ENCODE measurements around the gene ARMCX6.

The ARMCX6 gene

DNA sequence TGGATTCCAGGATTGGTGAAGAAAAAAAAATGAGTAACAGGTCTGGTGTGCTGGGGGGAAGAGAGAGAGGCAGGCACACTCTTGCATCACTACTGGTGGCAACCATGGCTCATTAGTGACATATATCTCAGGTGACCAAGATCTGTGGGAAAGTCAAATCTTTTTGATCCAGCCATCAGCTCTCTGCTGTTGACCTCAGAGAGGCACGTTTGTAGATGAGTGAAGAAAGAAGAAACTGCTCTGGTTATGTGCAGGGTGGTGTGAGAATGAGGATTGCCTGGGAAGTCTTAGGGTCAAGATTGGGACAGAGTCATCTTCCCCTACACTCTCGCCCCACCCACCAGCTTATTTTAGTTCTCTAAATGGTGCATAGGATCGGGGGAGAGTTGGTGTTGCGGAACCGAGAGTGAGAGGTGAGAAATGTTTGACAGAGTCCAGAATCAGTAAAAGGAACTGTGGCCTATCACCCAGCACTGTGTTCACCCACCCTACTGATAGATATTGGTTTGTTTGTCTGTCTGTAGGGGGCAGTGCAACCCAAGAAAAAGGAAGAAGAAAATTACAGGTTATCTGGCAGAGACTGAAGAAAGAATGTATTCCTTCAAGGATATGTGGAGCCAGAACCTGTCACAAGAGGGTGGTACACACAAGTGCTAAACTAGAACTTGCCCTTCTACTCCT is 21.9 kb downstream of the ARMCX6 start:
- TF ChIP-seq, protein P1, sequence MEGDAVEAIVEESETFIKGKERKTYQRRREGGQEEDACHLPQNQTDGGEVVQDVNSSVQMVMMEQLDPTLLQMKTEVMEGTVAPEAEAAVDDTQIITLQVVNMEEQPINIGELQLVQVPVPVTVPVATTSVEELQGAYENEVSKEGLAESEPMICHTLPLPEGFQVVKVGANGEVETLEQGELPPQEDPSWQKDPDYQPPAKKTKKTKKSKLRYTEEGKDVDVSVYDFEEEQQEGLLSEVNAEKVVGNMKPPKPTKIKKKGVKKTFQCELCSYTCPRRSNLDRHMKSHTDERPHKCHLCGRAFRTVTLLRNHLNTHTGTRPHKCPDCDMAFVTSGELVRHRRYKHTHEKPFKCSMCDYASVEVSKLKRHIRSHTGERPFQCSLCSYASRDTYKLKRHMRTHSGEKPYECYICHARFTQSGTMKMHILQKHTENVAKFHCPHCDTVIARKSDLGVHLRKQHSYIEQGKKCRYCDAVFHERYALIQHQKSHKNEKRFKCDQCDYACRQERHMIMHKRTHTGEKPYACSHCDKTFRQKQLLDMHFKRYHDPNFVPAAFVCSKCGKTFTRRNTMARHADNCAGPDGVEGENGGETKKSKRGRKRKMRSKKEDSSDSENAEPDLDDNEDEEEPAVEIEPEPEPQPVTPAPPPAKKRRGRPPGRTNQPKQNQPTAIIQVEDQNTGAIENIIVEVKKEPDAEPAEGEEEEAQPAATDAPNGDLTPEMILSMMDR (IDR thresholded peaks at IDR 0.05; ENCODE audit: control extremely low read depth, extremely low read depth, low read depth, missing control alignments) = peak; percentile 60
- peak; percentile 68 for DNase-seq (ENCODE audit: extremely low spot score)
- POLR2A ChIA-PET = no interaction called here
- CTCF ChIA-PET = interaction anchor here (0.7 to 1.0 kb wide), 5 partner anchors 12 to 336 kb away, joined by 3 to 7 read pairs (median 4); partner anchors contain the start of gene ZMAT1
